HCT116 (cell line): ENCODE results near the gene ZSCAN5C.

Source experiments
- SIN3A ChIP-seq: IDR thresholded peaks from 2 replicates; pipeline ENCODE4 v1.6.1; 2012; ENCODE audit warnings: low read depth
- TF ChIP-seq, protein P1 (sequence below): IDR thresholded peaks from 2 replicates; pipeline ENCODE4 v1.6.1; 2012; ENCODE audit warnings: low read depth
- TF ChIP-seq, protein P2 (sequence below), 3 experiments: fragments of 200-600 bp in 1 of 3; sonication (generic) in 1 of 3; IDR thresholded peaks in 2 of 3; conservative IDR thresholded peaks in 1 of 3; 2 replicates each; pipeline ENCODE4 v1.5.1; 2012 to 2017; ENCODE audit warnings: low read depth in 2 of 3, low read length in 2 of 3, antibody characterized with exemption in 1 of 3, borderline replicate concordance in 1 of 3, control low read depth in 1 of 3, mild to moderate bottlenecking in 1 of 3, mixed read lengths in 1 of 3, mixed run types in 1 of 3, moderate library complexity in 1 of 3; ENCODE audit not compliant: insufficient read depth in 1 of 3

DNA sequence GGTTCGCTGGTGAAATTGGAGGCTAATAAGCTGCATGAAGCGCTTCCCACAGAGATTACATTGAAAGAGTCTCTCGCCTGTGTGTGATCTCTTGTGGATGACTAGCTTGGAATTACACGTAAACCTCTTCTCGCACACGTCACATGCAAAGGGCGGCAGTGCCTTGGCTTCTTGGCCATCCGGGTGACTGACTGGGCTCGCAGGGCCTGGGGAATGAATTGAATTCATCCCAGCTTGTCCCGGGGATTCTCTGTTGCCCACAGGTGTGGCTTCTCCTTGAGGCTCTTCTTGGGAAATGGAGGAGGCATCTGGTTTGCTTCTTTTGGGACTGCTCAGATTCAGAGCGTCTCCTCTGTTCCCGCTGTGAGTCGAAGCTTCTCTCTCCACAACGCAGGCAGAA lies 19.8 kb downstream of the ZSCAN5C start:
- no peak for TF ChIP-seq SIN3A
- TF ChIP-seq, protein P1, sequence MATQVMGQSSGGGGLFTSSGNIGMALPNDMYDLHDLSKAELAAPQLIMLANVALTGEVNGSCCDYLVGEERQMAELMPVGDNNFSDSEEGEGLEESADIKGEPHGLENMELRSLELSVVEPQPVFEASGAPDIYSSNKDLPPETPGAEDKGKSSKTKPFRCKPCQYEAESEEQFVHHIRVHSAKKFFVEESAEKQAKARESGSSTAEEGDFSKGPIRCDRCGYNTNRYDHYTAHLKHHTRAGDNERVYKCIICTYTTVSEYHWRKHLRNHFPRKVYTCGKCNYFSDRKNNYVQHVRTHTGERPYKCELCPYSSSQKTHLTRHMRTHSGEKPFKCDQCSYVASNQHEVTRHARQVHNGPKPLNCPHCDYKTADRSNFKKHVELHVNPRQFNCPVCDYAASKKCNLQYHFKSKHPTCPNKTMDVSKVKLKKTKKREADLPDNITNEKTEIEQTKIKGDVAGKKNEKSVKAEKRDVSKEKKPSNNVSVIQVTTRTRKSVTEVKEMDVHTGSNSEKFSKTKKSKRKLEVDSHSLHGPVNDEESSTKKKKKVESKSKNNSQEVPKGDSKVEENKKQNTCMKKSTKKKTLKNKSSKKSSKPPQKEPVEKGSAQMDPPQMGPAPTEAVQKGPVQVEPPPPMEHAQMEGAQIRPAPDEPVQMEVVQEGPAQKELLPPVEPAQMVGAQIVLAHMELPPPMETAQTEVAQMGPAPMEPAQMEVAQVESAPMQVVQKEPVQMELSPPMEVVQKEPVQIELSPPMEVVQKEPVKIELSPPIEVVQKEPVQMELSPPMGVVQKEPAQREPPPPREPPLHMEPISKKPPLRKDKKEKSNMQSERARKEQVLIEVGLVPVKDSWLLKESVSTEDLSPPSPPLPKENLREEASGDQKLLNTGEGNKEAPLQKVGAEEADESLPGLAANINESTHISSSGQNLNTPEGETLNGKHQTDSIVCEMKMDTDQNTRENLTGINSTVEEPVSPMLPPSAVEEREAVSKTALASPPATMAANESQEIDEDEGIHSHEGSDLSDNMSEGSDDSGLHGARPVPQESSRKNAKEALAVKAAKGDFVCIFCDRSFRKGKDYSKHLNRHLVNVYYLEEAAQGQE = no peak
- TF ChIP-seq, protein P2, sequence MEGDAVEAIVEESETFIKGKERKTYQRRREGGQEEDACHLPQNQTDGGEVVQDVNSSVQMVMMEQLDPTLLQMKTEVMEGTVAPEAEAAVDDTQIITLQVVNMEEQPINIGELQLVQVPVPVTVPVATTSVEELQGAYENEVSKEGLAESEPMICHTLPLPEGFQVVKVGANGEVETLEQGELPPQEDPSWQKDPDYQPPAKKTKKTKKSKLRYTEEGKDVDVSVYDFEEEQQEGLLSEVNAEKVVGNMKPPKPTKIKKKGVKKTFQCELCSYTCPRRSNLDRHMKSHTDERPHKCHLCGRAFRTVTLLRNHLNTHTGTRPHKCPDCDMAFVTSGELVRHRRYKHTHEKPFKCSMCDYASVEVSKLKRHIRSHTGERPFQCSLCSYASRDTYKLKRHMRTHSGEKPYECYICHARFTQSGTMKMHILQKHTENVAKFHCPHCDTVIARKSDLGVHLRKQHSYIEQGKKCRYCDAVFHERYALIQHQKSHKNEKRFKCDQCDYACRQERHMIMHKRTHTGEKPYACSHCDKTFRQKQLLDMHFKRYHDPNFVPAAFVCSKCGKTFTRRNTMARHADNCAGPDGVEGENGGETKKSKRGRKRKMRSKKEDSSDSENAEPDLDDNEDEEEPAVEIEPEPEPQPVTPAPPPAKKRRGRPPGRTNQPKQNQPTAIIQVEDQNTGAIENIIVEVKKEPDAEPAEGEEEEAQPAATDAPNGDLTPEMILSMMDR (IDR thresholded peaks at IDR 0.05 in 2 of 3, conservative IDR thresholded peaks at IDR 0.05 in 1 of 3; ENCODE audit: borderline replicate concordance in 1 of 3, insufficient read depth in 1 of 3, low read depth in 2 of 3, low read length in 2 of 3) = peak in 1 of 3 experiments; percentile 6; a peak in 1 of 6 replicates
